ENCODE measurements around the gene TENM4.

Gene TENM4

GRCh38 chr11:79348976-79349682, 91.7 kb downstream of the TENM4 start:
- Histone ChIP-seq H3K9me3 (ENCODE audit: insufficient read depth, low read length, severe bottlenecking) (no peaks in the 10 kb centered on the region), H2AFZ (ENCODE audit: low read depth, low read length) (no peak overlapping the region), H3K9ac (ENCODE audit: low read depth, low read length) (no peak overlapping the region), H3K79me2 (ENCODE audit: insufficient read depth, low read length) (no peaks in the 10 kb centered on the region), H4K20me1 (ENCODE audit: insufficient read depth, low read length) (no peaks in the 10 kb centered on the region; the same call in 1 of the 2 replicates), H3K36me3 (ENCODE audit: insufficient read depth, low read length) (no peaks in the 10 kb centered on the region), H3K4me1 (ENCODE audit: insufficient read depth, low read length) (no peaks in the 10 kb centered on the region), H3K27me3 (ENCODE audit: insufficient read depth, low read length, poor library complexity) (no peaks in the 10 kb centered on the region), H3K27ac (ENCODE audit: low read length) (no peak overlapping the region), H3K4me3 (ENCODE audit: low read depth in 1 of 2, low read length in 2 of 2) (no peak overlapping the region), H3K4me2 (ENCODE audit: insufficient read depth, low read length) (no peak overlapping the region)
- DNase-seq = no peak
- TF ChIP-seq CTCF (IDR thresholded peaks at IDR 0.05; ENCODE audit: borderline replicate concordance, extremely low read depth, low read length, poor library complexity, severe bottlenecking) (no peak), EZH2 (IDR thresholded peaks at IDR 0.05; ENCODE audit: borderline replicate concordance, low read depth, low read length, severe bottlenecking) (no peak)
- ATAC-seq (ENCODE audit: insufficient read depth, low read depth) = no peak

- Histone ChIP-seq H2AFZ (ENCODE audit: low read depth, low read length) (no peak overlapping the region), H3K27ac (ENCODE audit: low read length) (no peak overlapping the region), H4K20me1 (ENCODE audit: insufficient read depth, low read length) (no peaks in the 10 kb centered on the region; the same call in 1 of the 2 replicates), H3K4me1 (ENCODE audit: insufficient read depth, low read length) (no peaks in the 10 kb centered on the region), H3K9me3 (ENCODE audit: insufficient read depth, low read length, severe bottlenecking) (no peaks in the 10 kb centered on the region), H3K4me3 (ENCODE audit: low read depth in 1 of 2, low read length in 2 of 2) (no peak overlapping the region), H3K36me3 (ENCODE audit: insufficient read depth, low read length) (no peaks in the 10 kb centered on the region), H3K27me3 (ENCODE audit: insufficient read depth, low read length, poor library complexity) (no peaks in the 10 kb centered on the region), H3K79me2 (ENCODE audit: insufficient read depth, low read length) (no peaks in the 10 kb centered on the region), H3K4me2 (ENCODE audit: insufficient read depth, low read length) (no peak overlapping the region), H3K9ac (ENCODE audit: low read depth, low read length) (no peak overlapping the region)
- ATAC-seq (ENCODE audit: insufficient read depth, low read depth) (no peak), DNase-seq (no peak)
- TF ChIP-seq EZH2 (IDR thresholded peaks at IDR 0.05; ENCODE audit: borderline replicate concordance, low read depth, low read length, severe bottlenecking) = no peak
- TF ChIP-seq CTCF (IDR thresholded peaks at IDR 0.05; ENCODE audit: borderline replicate concordance, extremely low read depth, low read length, poor library complexity, severe bottlenecking) = no peak
These were observed 94.8 kb downstream of the TENM4 start for GRCh38 chr11:79346021-79346420.

DNA sequence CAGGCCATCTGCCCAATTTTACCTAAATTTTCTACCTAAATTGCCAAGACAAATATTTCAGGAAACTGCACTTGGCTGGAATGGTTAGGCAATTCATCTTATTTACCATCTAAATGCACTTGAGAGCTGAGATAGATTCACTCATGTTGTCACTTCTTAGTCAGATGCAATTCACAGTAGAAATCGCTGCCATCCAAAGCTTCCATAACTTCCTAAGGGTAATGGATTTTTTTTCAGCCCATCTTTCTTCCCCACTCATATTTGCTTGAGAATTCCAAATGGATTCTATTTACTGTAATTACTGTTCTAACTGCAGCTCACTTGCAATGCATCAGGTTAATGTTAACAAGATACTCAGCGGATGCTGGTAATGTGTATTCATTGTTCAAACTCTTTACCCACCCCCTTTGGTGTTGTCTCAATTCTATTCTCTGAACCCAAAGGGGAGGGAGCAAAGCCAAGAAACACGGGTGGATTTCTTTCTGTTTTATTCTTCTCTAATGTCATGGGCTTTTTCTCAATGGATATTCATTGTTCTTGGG, 96.0 kb downstream of the TENM4 start:
- Histone ChIP-seq H2AFZ (ENCODE audit: low read depth, low read length) (no peak overlapping the region), H3K27me3 (ENCODE audit: insufficient read depth, low read length, poor library complexity) (no peaks in the 10 kb centered on the region), H3K9me3 (ENCODE audit: insufficient read depth, low read length, severe bottlenecking) (no peaks in the 10 kb centered on the region), H3K4me1 (ENCODE audit: insufficient read depth, low read length) (no peaks in the 10 kb centered on the region), H3K4me3 (ENCODE audit: low read depth in 1 of 2, low read length in 2 of 2) (no peak overlapping the region), H4K20me1 (ENCODE audit: insufficient read depth, low read length) (no peaks in the 10 kb centered on the region; the same call in 1 of the 2 replicates), H3K79me2 (ENCODE audit: insufficient read depth, low read length) (no peaks in the 10 kb centered on the region), H3K36me3 (ENCODE audit: insufficient read depth, low read length) (no peaks in the 10 kb centered on the region), H3K4me2 (ENCODE audit: insufficient read depth, low read length) (no peak overlapping the region), H3K27ac (ENCODE audit: low read length) (no peak overlapping the region), H3K9ac (ENCODE audit: low read depth, low read length) (no peak overlapping the region)
- TF ChIP-seq EZH2 (IDR thresholded peaks at IDR 0.05; ENCODE audit: borderline replicate concordance, low read depth, low read length, severe bottlenecking) = no peak
- no peak for TF ChIP-seq CTCF (IDR thresholded peaks at IDR 0.05; ENCODE audit: borderline replicate concordance, extremely low read depth, low read length, poor library complexity, severe bottlenecking)
- DNase-seq (no peak), ATAC-seq (ENCODE audit: insufficient read depth, low read depth) (no peak)

Measured in DND-41 (cell line).